GM18519 (cell line): ENCODE data around the gene POC5.

Experiments used
- ATAC-seq: cut with Tn5 transposase; IDR thresholded peaks from one replicate; pipeline ENCODE4 v1.9.1; 2021; ENCODE audit warnings: mild to moderate bottlenecking, moderate library complexity; ENCODE audit not compliant: unreplicated experiment, low FRiP score

POC5 gene

GRCh38 chr5:75663579-75664284 lies 53.5 kb downstream of the POC5 start:
- ATAC-seq = no peak

DNA sequence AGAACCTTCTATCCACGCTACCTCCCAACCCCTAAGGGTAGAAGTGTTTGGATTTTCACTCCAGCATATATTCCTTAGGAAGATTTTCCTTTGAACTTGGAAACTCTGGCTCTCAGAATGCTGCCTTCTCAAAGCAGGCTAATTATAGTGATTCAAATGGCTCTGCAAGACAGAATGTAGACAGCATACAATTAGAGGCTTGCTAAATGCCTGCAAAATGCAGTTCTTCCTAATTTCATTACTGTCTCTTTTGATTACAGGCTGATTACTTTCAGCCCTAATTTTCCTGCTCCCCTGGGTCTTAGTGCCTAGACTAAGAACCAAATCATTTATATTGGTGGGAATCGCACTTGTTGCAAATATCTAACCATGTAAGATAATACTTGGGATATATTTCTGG lies 55.2 kb downstream of the POC5 start:
- no peak for ATAC-seq

- no peak for ATAC-seq
Observed at GRCh38 chr5:75660678-75661465, 56.4 kb downstream of the POC5 start.

DNA sequence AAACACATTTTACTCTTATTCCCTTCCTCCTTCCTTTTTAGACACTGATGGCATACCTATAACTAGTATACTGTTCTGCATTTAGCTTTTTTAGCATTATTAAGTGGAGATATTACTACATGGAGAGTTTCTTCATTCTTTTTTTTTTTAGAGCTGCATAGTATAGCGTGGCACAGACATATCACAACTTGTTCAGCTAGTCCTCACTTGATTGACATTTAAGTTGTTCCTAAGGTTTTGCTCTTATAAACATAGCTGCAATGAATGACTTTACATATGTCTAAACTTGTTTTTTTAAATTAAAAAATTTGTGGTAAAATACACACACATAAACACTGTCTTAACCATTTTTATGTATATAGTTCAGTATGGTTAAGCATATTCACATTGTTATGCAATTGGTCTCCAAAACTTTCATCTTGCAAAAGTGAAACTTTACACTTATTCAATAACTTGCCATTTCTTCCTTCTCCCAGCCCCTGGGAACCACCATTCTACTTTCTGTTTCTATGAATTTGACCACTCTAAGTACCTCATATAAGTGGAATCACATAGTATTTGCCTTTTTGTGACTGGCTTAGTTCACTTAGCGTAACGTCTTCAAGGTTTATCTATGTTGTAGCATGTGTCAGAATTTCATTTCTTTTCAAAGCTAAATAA lies 57.3 kb downstream of the POC5 start:
- ATAC-seq = no peak

- ATAC-seq = no peak
Observed at GRCh38 chr5:75656311-75657003, 60.8 kb downstream of the POC5 start.

DNA sequence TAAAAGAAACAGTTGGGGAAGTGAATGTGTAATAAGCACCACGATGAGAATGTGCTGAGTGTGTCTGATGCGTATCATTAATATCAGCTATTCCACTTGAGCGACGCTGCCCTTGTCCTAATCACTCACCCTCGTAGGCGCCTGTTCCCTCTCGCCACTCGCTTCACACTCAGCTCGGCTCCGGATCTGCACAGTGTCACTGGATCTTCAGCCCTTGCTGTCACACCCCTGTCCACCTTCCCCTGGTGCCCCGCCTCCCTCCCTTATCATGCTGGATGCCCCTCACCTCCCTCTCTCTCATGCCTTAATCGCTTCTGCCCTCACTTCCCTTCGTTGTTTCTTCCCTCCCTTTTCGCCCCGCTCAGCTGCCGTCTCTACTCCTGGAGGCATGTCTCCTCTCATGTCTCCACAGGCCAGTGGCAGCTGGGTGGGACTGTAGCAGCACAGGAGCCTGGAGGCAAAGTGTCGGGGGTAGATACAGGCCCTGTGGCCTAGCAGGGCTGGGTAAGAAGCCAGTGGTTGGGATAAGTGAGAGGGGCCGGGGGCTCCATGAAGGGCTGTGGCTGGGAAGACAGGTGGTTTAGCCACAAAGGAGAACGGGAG lies 62.4 kb downstream of the POC5 start:
- ATAC-seq = no peak

DNA sequence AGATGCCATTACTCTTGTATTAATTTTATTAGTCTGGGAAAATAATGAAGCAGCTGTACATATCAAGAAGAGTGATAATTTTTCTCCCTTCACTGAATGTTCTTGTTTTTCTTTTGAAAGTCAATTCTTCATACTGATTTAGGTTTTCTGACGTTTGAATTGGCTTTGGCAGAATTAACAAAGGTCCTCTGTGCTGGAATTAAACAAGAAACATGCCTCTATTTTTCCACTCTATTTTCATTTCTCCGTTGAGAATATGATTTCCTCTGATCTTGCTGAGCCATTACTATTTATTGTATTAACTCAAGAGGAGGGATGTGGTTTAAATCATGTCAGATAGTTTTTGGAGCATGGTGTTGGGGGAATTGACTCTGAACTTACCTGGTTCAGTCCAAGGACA lies 63.7 kb downstream of the POC5 start:
- ATAC-seq = no peak

GRCh38 chr5:75651575-75652238 lies 65.5 kb downstream of the POC5 start:
- no peak for ATAC-seq

- no peak for ATAC-seq
Observed at GRCh38 chr5:75648712-75649111, 68.5 kb downstream of the POC5 start.

- no peak for ATAC-seq
Observed at GRCh38 chr5:75640826-75641225, 76.4 kb downstream of the POC5 start.

- ATAC-seq = no peak
Observed at GRCh38 chr5:75640395-75640794, 76.8 kb downstream of the POC5 start.

DNA sequence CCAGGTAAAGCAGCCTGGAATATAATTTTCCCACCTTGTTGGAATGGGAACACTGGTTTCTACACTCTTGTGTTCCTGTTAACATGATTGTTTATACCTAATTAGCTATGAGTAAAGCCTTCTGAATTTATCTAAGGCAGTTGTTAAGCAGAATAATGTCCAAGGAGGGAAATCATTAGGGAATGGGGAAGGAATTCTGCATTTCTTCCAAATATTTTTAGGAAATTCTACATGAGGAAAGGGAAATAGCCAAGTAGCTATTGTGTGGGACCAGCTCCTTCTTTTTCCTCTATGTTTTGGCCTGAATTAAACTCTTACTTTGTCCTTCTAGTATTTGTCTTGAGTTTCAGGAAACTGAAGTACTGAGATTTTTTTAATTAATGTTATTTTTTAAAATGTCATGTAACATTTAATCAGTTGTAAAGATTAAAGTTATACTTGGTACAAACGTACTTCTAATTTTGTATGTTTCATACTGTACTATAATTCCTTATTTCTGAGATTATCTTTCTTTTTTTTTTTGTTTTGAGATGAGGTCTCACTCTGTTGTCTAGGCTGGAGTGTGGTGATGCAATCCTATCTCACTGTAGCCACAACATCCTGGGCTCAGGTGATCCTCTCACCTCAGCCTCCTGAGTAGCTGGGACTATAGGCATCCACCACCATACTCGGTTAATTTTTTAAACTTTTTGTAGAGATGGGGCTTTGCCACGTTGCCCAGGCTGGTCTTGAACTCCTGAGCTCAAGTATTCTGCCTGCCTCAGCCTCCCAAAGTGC lies 77.5 kb downstream of the POC5 start:
- ATAC-seq = no peak

DNA sequence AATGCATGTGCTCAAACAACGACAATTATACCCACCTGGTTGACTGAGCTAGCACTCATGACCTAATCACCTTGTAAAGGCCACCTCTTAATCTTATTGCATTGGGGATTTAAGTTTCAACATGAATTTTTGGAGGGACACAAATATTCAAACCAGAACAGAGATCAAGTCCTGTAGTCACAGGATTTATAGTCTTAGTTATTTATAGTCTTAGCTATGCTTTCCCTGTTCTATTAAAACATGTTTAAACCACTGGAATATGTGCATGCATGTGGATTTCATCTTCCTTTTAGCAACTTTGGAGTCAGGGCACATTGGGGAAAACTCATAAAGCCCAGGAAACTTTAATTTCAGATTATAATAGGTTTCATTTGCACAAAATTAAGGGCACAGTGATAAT lies 79.3 kb downstream of the POC5 start:
- no peak for ATAC-seq

- ATAC-seq = no peak
Observed at GRCh38 chr5:75632321-75632720, 84.9 kb downstream of the POC5 start.

- no peak for ATAC-seq
Observed at GRCh38 chr5:75630875-75631274, 86.4 kb downstream of the POC5 start.

GRCh38 chr5:75627801-75628200 lies 89.4 kb downstream of the POC5 start:
- ATAC-seq = no peak

- no peak for ATAC-seq
Observed at GRCh38 chr5:75626959-75627358, 90.3 kb downstream of the POC5 start.
